ENCODE measurements around the gene MFAP4.

Gene MFAP4

DNA sequence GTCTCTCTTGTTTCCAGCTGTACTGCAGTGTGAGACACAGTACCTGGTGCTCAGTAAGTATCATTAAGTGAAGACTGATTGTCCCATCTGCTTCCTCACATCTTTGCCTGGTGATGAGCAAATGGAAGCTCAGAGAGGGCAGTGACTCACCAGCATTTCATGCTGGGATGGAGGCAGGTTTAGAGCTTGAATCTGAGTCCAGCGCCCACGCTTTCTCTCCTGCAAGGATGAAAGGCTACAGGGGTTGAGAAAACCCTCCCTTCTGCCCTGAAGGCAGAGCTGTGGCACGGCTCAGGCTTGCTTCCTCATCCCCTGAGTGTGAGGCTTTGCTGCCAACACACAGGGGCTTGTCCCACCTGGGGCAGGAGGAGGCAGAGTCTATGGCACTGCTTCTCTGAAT lies 22.5 kb upstream of the MFAP4 start:
- no peak for DNase-seq

DNA sequence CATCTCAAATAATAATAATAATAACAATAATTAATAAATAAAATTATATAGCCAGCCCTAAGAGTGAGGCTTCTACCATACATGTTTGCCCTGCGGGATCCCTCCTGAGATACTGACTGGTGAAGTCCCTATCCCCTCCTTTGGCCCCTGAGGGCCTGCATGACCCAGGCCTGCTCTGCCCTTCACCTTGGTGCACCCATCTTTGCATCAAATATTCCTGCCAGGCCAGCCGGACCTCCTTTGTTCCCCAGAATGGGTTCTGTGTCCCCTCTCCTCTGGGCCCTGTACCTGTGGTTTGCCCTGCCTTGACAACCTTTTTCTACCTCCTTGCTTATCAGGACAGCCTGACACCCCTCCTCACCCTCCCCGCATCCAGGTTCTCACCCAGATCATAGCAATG lies 22.1 kb upstream of the MFAP4 start:
- no peak for DNase-seq

- DNase-seq, result no peak
Measured at GRCh38 chr17:19408346-19408710, 21.3 kb upstream of the MFAP4 start.

DNA sequence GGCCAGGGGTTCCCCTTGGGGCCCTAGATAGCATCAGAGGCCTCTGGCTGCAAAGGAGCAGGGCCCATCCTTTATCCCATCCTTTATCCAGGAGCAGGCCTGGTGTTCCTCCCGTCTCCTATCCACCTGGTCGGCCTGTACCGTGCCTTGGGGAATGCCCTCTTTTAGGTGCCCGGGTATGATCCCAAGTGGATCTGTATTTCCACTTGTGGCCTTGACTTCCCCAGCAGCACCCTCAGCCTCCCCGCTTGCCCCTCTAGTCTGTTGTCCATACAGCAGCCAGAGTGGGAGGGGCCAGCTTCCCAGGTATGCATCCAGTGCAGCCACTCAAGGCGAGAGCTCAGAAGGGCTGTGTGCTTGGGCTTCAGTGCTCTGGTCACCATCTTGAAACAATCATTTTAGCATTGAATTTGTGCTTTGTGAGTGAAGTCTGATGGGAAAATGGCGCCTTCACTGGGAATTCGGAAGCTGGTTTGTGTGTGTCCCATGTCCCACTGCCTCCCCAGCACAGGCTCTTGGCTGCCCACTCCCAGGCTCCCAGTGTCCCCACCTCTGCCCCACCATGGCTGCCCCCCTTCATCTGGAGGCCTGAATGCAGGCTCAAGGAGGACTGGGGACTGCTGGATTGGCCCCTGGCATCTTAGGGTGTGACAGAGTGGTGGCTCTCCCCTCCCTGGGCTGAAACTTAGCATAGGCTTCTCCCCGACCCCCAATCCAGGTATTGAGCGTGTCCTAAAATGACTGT lies 20.8 kb upstream of the MFAP4 start:
- no peak for DNase-seq

- DNase-seq, result no peak
Measured at GRCh38 chr17:19405114-19405513, 18.1 kb upstream of the MFAP4 start.

DNA sequence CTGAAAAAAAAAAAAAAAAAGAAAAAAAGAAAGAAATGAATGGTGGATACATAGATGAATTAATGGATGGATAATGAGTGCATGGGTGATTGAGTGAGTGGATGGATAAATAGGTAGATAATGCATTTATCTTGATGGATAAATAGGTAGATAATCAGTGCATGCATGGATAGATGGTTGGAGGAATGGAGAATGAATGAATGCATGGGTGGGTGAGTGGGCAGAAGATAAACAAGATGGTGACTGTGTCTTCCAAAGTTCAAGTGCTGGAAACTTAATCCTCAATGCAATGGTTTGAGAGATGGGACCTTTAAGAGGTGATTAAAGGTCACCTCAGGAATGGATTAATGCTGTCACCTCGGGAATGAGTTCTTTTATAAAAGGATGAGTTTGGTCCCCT lies 17.3 kb upstream of the MFAP4 start:
- no peak for DNase-seq

- no peak for DNase-seq
Measured at GRCh38 chr17:19403021-19403420, 16.0 kb upstream of the MFAP4 start.

- no peak for DNase-seq
Measured at GRCh38 chr17:19402171-19402570, 15.2 kb upstream of the MFAP4 start.

GRCh38 chr17:19401321-19402010 lies 14.5 kb upstream of the MFAP4 start:
- DNase-seq, result no peak

GRCh38 chr17:19399750-19400450 lies 12.9 kb upstream of the MFAP4 start:
- no peak for DNase-seq

GRCh38 chr17:19398301-19399181 lies 11.6 kb upstream of the MFAP4 start:
- no peak for DNase-seq

- no peak for DNase-seq
Measured at GRCh38 chr17:19397556-19398041, 10.6 kb upstream of the MFAP4 start.

DNA sequence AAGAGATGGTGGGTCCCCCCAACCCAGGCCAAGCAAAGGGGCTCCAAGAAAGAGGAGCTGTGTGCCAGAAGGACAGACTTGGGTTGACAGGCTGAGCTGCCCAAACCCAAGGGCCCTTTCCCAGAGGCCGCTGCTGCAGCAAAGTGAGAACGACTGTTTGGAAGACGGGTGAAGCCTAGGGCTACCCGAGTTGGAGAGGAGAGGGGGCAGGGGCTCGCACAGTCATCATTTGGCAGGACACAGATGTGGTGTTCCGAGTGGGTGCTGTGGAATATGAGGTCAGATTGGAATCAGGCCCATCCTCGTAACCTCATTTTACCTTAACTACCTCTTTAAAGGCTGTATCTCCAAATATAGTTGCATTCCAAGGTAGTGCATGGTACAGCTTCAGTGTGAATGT lies 5.3 kb upstream of the MFAP4 start:
- no peak for DNase-seq

- no peak for DNase-seq
Measured at GRCh38 chr17:19391432-19391831, 4.4 kb upstream of the MFAP4 start.

GRCh38 chr17:19390951-19391350 lies 4.0 kb upstream of the MFAP4 start:
- DNase-seq, result no peak

GRCh38 chr17:19388791-19389785 lies 2.1 kb upstream of the MFAP4 start:
- no peak for DNase-seq

DNA sequence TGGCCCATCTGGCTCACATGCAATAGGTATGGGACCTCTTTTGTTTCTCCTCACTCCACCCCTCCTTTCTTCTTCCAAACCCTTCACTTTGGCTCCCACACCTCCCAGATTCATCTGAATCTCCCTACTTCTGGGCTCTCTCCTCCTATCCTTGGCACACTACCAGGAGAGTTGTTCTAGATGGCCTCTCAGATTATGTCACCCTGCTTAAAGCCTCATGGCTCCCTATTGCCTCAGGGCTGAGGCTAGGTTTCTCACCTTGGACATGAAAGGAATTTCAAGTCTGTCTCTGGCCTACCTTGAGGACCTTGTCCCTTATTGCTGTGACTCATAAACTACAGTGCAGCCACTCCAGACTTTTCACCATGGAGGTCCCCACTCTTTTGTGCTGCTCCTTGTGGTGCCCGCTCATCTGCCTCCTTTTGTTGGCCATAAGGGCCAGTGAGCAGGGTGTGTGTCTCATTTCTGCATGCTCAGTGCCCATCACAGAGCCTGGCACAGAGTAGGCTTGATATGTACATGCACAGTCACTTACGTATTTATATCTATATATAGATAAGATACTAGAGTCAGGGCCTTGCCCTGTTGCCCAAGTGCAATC lies 1.0 kb upstream of the MFAP4 start:
- no peak for DNase-seq

GRCh38 chr17:19386051-19386929 lies 700 bp downstream of the MFAP4 start:
- DNase-seq, result no peak

- DNase-seq, result no peak
Measured at GRCh38 chr17:19385521-19385983, 1.4 kb downstream of the MFAP4 start.

All from activated CD4-positive, alpha-beta T cell treated with anti-CD3 and anti-CD28 coated beads, Interleukin-2, amount 50 U/mL, for 16 hours (primary cell).